ENCODE measurements around the gene SLX4.
"Not testable (repeated sequence)": the region's sequence is repeated elsewhere in the genome, so short reads cannot be mapped to it uniquely, and the experiment has no call there.

The SLX4 gene, protein sequence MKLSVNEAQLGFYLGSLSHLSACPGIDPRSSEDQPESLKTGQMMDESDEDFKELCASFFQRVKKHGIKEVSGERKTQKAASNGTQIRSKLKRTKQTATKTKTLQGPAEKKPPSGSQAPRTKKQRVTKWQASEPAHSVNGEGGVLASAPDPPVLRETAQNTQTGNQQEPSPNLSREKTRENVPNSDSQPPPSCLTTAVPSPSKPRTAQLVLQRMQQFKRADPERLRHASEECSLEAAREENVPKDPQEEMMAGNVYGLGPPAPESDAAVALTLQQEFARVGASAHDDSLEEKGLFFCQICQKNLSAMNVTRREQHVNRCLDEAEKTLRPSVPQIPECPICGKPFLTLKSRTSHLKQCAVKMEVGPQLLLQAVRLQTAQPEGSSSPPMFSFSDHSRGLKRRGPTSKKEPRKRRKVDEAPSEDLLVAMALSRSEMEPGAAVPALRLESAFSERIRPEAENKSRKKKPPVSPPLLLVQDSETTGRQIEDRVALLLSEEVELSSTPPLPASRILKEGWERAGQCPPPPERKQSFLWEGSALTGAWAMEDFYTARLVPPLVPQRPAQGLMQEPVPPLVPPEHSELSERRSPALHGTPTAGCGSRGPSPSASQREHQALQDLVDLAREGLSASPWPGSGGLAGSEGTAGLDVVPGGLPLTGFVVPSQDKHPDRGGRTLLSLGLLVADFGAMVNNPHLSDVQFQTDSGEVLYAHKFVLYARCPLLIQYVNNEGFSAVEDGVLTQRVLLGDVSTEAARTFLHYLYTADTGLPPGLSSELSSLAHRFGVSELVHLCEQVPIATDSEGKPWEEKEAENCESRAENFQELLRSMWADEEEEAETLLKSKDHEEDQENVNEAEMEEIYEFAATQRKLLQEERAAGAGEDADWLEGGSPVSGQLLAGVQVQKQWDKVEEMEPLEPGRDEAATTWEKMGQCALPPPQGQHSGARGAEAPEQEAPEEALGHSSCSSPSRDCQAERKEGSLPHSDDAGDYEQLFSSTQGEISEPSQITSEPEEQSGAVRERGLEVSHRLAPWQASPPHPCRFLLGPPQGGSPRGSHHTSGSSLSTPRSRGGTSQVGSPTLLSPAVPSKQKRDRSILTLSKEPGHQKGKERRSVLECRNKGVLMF (N-terminal part only)

DNA sequence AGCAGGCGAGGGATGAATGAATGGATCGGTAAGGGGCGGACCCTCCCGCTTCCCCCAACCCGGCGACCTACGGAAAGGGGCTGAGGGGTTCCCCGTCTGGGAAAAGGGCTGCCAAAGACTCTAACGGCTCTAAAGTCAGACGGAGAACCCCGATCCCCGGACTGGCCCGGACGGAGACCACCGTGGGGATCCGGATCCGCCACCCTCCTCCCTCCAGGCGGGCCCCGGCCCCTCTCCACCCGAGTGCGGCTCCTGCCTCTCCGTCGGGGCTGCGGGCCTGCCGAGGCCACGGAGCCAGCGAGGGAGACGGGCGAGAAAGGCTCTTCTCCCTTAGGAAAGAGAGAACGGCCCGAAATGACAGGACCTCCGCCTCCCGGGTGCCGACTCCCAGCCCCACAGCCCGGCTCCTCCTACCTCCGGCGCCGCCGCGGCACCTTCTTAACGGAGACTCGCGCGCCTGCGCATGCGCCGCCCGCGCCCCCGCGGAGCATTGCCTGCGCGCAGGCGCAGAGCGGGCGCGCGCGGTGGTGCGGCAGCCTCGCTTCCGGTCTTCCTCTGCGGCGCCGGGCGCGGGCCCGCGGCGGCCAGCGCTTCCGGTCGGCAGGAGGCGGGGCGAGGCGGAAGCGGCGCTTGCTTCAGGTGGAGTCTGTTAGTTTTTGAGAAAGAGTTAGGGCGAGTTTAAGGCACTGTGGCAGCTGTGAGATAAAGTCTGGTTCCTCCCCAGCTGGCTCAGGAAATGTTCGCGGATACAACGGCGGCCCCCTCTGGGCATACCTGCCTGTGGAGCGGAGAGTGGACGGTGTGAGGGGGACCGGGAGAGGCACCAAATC, at the start of gene SLX4:
SLX4 (minus strand) TSS at position 461 of the 830 bp plus-strand sequence. CDS start 2,642 bp downstream, outside the sequence.
- FAIRE-seq = no peak

GRCh38 chr16:3659251-3659650, 47.8 kb upstream of the SLX4 start:
- FAIRE-seq = no peak

GRCh38 chr16:3656491-3657468, 45.4 kb upstream of the SLX4 start:
- FAIRE-seq = no peak

- not testable (repeated sequence) for FAIRE-seq
Observed at GRCh38 chr16:3656160-3656490, 44.7 kb upstream of the SLX4 start.

DNA sequence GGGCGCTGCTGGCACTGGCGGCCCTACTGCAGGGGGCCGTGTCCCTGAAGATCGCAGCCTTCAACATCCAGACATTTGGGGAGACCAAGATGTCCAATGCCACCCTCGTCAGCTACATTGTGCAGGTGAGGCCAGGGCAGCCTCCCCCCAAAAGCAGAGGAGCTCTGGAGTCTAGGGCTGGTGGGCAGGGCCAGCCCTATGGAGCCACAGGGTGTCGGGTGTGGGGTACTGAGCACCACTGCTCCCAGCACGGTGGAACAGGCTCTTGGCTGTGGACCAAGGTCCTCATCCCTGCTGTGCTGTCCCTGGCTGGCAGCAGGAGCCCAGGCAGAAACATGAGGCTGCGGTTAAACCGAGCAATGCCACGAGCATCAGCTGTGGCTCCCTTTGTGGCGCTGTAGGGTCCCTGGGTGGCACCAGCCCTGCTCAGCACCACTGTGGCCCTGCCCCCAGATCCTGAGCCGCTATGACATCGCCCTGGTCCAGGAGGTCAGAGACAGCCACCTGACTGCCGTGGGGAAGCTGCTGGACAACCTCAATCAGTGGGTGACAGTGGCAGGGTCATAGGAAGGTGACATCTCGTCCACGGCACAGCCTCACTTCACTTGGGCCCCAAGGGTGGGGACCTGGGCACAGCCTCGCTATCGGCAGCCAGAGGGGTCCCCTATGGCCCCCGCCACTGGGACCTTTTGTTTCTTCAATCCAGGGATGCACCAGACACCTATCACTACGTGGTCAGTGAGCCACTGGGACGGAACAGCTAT, 44.2 kb upstream of the SLX4 start:
- no peak for FAIRE-seq

GRCh38 chr16:3655030-3655395, 43.6 kb upstream of the SLX4 start:
- FAIRE-seq = no peak

DNA sequence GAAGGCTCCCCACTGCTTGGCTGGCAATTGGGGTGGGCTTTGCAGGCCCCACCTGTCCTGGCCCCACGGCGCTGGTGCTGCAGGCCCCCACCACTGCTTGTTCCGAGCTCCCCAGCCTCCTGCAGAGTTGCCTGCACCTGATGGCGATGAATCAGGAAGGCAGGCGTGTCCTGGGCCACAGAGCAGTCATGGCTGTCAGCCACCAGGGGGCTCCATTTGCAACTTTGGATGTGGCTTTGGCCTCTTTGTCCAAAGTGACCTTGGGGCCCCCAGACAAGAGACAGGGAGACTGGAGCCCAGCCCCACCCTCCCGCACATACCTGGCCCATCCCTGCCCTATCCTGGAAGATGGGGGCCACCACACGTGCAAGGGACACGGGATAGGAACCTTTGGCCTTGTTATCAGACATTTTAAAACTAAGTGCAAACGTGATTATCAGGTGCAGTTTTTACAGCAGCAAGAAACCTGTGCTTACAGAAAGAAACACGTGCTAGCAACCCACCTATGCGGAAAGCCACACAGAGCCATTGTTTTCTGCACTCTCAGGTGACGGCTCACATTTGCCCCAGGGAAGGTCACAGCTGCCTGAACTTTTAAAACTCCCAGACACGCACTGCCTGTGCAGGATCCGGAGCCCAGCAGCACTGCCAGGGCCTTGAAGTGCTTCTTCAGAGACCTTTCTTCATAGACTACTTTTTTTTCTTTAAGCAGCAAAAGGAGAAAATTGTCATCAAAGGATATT, 43.0 kb upstream of the SLX4 start, which contains the start of gene DNASE1:
DNASE1 (plus strand) TSS at position 443 of the 743 bp plus-strand sequence. CDS start 683 bp downstream, outside the sequence.
- FAIRE-seq = no peak

DNA sequence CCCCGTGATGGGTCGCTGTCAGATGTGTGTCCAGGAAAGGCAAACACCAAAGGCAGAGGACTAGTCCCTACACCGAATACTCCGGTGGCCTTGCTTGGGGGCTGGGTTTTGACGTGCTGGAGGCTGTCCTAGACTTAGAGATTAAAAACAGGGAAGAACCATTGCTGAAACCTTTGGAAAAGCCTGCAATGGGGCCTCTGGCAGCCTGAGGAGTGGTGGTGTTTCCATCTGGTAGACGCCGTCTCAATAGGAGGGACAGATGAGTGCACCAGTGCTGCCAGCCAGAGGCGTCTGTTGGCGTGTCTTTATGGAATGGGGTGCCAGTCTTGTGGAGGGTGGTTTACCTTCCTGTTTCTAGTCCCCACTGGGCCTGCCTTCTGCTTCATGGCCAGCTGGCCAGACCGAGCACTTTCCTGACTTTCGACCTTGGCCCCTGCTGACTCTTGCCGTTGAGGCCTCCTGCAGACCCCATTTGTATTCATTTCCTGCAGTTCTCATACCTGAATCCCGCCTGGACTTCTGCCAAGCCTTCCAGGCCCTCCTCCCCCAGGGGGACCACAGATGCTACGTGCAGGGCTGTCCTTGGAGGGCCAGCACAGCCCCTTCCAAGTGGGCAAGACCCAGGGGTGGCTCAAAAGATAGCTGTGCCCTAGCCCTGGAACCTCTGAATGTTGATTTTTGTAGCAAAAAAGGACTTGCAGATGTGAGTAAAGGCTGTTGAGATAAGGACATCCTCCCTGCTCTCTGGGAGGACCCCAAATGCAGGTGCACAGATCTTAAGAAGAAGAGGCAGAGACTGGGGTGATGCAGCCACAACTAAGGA, 41.2 kb upstream of the SLX4 start:
- FAIRE-seq = no peak

DNA sequence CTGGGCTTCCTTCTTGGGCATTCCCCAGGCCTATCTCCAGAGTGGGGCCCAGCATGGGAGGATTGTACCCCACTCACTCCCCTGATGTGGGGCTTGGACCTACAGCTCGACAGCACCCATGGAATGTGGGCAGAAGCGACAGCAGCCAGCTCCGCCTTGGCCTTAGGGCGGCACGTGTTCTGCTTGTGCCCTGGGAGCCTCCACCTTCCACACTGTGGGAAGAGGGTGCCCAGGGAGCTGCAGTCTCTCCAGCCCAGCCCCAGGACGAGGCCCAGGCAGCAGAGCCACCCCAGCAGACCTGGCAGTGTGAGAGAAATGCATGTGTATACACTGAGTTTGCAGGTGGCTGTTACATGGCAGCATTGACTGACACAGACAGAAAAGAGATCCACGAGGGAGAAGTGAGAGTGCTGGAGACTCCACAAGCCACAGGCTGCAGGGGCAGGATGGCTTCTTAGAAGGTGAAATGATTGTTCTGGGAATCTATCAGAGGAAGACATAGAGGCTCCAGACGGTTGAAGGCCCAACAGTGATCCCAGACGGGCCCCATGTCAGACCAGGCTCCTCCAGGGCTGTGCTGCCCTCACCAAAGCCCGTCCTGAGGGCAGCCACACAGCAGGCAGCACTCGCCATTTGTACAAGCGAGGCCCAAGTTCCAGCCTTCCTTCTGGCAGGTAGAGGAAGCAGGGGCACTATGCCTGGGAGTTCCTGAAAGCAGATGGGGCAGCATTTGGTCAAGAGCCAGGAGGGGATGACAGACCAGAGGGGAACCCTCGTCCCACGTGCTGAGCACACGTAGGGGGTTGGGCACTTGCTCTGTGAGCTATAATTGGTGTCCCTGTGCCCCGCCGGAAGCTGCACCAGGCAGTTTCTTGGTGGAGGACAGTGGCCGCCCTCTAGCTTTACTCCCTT, 40.3 kb upstream of the SLX4 start:
- FAIRE-seq = no peak

GRCh38 chr16:3650631-3651265, 39.3 kb upstream of the SLX4 start:
- FAIRE-seq = no peak

DNA sequence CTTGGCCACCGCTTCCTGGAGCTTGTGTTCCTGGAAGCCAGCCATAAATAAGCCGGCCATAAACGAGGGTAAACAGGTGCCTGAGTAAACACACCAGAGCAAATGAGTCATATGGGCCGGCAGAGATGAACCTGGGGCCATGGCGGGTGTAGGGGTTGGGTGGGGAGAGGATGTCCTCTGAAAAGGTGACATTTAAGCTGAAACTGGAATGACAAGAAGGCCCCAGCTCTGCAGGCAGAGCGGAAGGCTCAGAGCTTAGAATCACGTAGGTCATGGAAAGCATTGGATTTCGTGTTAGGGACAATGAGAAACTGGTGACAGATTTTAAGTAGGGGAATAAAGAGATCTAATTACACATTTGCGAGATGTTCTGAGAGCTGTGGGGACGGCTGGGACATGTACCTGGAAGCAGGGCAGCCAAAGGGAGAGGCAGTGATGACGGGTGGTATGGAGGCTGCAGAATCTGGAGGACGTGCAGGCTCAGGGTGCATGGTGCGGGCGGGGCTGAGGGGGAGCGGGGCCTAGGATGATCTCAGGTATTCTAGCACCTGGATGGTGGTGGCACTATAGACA, 35.0 kb upstream of the SLX4 start:
- no peak for FAIRE-seq

DNA sequence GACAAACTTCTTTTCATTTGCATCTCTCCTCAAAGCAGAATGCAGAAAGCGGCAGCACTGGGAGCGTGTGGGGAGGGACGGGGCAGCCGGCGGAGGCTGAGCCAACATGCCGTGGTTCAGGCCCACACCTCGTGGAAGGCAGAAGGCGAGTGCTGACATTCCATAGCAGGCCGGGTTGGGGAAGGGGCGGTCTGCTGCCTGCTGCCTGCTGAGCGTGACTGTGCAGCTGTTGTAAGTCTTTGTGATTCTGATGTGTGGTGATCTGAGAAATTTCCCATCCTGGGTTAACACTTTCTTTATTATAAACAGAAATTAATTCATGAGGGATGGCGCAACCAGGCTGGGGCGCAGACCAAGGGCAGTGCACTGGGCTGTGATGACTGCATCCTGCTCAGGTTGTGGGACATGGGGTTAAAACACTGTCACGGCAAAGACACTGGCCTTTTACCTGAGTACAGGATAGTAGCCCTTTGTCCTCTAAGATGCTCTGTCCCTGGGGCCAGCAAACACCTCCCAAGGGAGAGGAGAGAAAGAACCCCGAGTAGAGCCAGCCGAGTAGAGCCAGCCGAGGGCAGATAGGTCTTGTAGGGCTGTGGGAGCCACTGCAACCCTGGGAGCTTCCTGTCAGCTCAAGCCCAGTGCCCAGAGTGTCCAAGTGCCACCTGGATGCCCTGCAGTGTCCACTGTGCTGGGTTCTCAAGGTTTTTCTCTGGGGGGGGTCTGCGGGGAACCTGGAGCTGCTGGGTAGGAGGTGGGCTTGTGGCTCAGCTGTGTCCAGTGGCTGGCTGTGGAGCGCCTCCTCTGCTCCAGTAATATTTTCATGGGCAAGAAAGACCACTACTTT, 34.3 kb upstream of the SLX4 start:
- no peak for FAIRE-seq

- no peak for FAIRE-seq
Observed at GRCh38 chr16:3645108-3645503, 33.7 kb upstream of the SLX4 start.

GRCh38 chr16:3643095-3643730, 31.8 kb upstream of the SLX4 start:
- FAIRE-seq = no peak

GRCh38 chr16:3642397-3643094, 31.1 kb upstream of the SLX4 start:
- FAIRE-seq = no peak

Measured in G401.6 (cell line).